ENCODE results near the gene PINLYP. TPM values are rescaled to one million over a fixed set of nuclear protein-coding genes. Genes with fewer than 3 reads are reported as not detected.
A peak's percentile ranks its signal among the peaks of the same experiment; 100 is the strongest.

PINLYP gene
- 6.8 TPM for total RNA-seq

GRCh38 chr19:43575156-43575950 is at the start of gene PINLYP, which contains the start of gene XRCC1:
PINLYP (plus strand) TSS chr19:43575801; CDS start chr19:43577192, 1,391 bp downstream.
XRCC1 (minus strand) TSS chr19:43575527; CDS start chr19:43575458, 69 bp downstream.
- H3K9me3 ChIP-seq (ENCODE audit: control insufficient read depth in 3 of 3, low read length in 3 of 3), result no peaks in the 10 kb centered on the region
- H3K9ac ChIP-seq (ENCODE audit: low read depth in 1 of 3, low read length in 3 of 3), result peak within 1 kb of the TSS; percentile 97 to 99 (median 98)
- peaks cover 0 to 9% (median 0%) of the 10 kb centered on the region in 3 donors for H3K36me3 ChIP-seq (ENCODE audit: control insufficient read depth in 3 of 3, insufficient read depth in 3 of 3, low read length in 3 of 3)
- peak within 1 kb of the TSS; percentile 98 to 99 (median 99) for H3K4me3 ChIP-seq (ENCODE audit: low read length in 3 of 3)
- no peaks in the 10 kb centered on the region for H3K27me3 ChIP-seq (ENCODE audit: control insufficient read depth in 3 of 3, insufficient read depth in 3 of 3, low read length in 3 of 3)
- H3K27ac ChIP-seq (ENCODE audit: low read depth, low read length), result peak within 1 kb of the TSS; percentile 84
- H3K4me1 ChIP-seq (ENCODE audit: control insufficient read depth in 3 of 3, insufficient read depth in 3 of 3, low read length in 3 of 3), result peaks cover 15 to 18% (median 18%) of the 10 kb centered on the region in 3 donors

- Histone ChIP-seq H3K4me3 (ENCODE audit: low read length in 3 of 3) (peak overlapping the region; percentile 90 to 93 (median 91)), H3K27me3 (ENCODE audit: control insufficient read depth in 3 of 3, insufficient read depth in 3 of 3, low read length in 3 of 3) (no peaks in the 10 kb centered on the region), H3K9me3 (ENCODE audit: control insufficient read depth in 3 of 3, low read length in 3 of 3) (no peaks in the 10 kb centered on the region), H3K4me1 (ENCODE audit: control insufficient read depth in 3 of 3, insufficient read depth in 3 of 3, low read length in 3 of 3) (peaks cover 18 to 25% (median 22%) of the 10 kb centered on the region in 3 donors), H3K36me3 (ENCODE audit: control insufficient read depth in 3 of 3, insufficient read depth in 3 of 3, low read length in 3 of 3) (peaks cover 0 to 2% (median 0%) of the 10 kb centered on the region in 3 donors), H3K27ac (ENCODE audit: low read depth, low read length) (peak overlapping the region; percentile 75), H3K9ac (ENCODE audit: low read depth in 1 of 3, low read length in 3 of 3) (peak overlapping the region; percentile 85 to 92 (median 89))
Measured at GRCh38 chr19:43525836-43526771, 49.5 kb upstream of the PINLYP start.

DNA sequence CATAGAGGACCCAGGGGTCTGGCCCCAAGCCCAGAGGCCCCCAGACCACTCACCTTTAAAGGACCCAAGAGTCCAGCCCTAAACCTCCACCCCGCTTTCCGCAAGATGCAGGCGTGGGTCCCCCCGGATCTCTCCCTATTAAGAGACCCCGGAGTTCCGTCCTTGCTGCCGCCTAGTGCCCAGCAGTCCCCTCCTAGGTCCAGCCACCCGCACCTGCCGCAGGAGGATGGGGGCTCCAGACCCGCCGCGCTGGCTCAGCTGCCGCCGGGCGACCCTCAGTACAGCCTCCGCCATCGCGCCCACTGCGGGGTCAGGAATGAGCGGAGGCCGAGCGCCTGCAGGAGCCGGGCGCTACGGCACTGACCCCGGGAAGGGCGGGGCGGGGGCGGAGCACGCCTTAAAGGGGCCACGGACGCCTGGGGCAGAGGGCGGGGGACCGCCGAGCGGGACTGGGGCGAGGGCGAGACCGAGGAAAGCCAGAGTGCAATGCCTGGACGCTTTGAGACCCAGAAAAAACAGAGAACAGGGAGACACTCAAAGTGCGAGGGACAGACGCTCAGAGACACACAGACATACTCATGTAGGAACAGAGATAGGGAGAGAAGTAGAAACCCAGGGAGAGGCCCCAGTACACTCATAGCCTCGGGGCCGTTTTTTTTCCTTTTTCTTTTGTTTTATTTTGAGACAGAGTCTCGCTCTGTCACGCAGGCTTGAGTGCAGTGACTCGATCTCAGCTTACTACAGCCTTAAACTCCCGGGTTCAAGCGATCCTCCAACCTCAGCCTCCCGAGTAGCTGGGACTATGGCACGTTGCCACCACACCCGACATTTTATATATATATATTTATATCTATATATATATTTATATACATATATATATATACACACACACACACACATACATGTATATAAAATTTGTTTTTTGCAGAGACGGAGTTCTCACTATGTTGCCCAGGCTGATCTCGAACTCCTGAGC is 48.4 kb upstream of the PINLYP start, which contains the start of gene ETHE1:
ETHE1 (minus strand) TSS at position 318 of the 976 bp plus-strand sequence; CDS start at position 294, 24 bp downstream.
- peaks cover 0 to 2% (median 0%) of the 10 kb centered on the region in 3 donors for H3K36me3 ChIP-seq (ENCODE audit: control insufficient read depth in 3 of 3, insufficient read depth in 3 of 3, low read length in 3 of 3)
- no peaks in the 10 kb centered on the region for H3K27me3 ChIP-seq (ENCODE audit: control insufficient read depth in 3 of 3, insufficient read depth in 3 of 3, low read length in 3 of 3)
- H3K4me3 ChIP-seq (ENCODE audit: low read length in 3 of 3), result peak within 1 kb of the TSS; percentile 90 to 93 (median 91)
- H3K27ac ChIP-seq (ENCODE audit: low read depth, low read length), result peak within 1 kb of the TSS; percentile 75
- peaks cover 18 to 25% (median 23%) of the 10 kb centered on the region in 3 donors for H3K4me1 ChIP-seq (ENCODE audit: control insufficient read depth in 3 of 3, insufficient read depth in 3 of 3, low read length in 3 of 3)
- H3K9ac ChIP-seq (ENCODE audit: low read depth in 1 of 3, low read length in 3 of 3), result peak within 1 kb of the TSS; percentile 85 to 92 (median 89)
- no peaks in the 10 kb centered on the region for H3K9me3 ChIP-seq (ENCODE audit: control insufficient read depth in 3 of 3, low read length in 3 of 3)

DNA sequence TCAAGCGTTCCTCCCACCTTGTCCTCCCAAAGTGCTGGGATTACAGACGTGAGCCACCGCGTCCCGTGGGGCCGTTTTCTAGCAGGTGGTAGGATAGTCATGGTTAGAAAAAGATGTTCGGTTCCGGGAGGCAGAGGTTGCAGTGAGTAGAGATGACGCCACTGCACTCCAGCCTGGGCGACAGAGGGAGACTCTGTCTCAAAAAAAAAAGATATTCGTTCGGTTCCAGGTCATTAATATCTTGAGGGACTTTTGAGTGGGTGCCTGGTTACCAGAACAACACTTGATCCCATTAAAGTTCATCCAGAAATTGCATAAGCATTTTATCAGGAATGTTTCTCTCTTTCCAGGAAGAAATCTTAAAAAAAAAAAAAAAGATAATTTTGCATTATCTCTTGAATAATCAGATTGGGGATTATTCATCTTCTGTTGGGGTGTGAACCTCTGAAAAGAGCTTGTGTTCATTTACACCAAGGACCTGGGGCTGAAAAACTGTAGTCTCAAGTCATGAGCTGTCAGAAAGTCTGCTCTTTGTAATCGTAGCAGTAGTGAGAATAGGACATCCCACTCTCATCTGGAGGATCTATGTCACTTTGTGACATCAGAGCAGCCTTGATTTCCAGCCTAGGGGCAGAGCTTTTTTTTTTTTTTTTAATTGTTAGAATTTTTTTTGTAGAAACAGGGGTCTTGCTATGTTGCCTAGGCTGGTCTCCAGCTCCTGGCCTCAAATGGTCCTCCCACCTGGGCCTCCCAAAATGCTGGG is 47.6 kb upstream of the PINLYP start:
- Histone ChIP-seq H3K9me3 (ENCODE audit: control insufficient read depth in 3 of 3, low read length in 3 of 3) (no peaks in the 10 kb centered on the region), H3K9ac (ENCODE audit: low read depth in 1 of 3, low read length in 3 of 3) (peak overlapping the region in 2 of 3 donors; percentile 1 to 35), H3K4me3 (ENCODE audit: low read length in 3 of 3) (peak overlapping the region; percentile 42 to 93 (median 91)), H3K27ac (ENCODE audit: low read depth, low read length) (peak overlapping the region; percentile 75), H3K4me1 (ENCODE audit: control insufficient read depth in 3 of 3, insufficient read depth in 3 of 3, low read length in 3 of 3) (peaks cover 24 to 32% (median 31%) of the 10 kb centered on the region in 3 donors), H3K27me3 (ENCODE audit: control insufficient read depth in 3 of 3, insufficient read depth in 3 of 3, low read length in 3 of 3) (no peaks in the 10 kb centered on the region), H3K36me3 (ENCODE audit: control insufficient read depth in 3 of 3, insufficient read depth in 3 of 3, low read length in 3 of 3) (peaks cover 0 to under 1% (median 0%) of the 10 kb centered on the region in 3 donors)

- Histone ChIP-seq H3K27ac (ENCODE audit: low read depth, low read length) (peak overlapping the region; percentile 85), H3K27me3 (ENCODE audit: control insufficient read depth in 3 of 3, insufficient read depth in 3 of 3, low read length in 3 of 3) (no peaks in the 10 kb centered on the region), H3K4me1 (ENCODE audit: control insufficient read depth in 3 of 3, insufficient read depth in 3 of 3, low read length in 3 of 3) (peaks cover 19 to 33% (median 25%) of the 10 kb centered on the region in 3 donors), H3K9ac (ENCODE audit: low read depth in 1 of 3, low read length in 3 of 3) (peak overlapping the region; percentile 60 to 86 (median 86)), H3K36me3 (ENCODE audit: control insufficient read depth in 3 of 3, insufficient read depth in 3 of 3, low read length in 3 of 3) (no peaks in the 10 kb centered on the region), H3K4me3 (ENCODE audit: low read length in 3 of 3) (peak overlapping the region; percentile 91 to 95 (median 92)), H3K9me3 (ENCODE audit: control insufficient read depth in 3 of 3, low read length in 3 of 3) (no peaks in the 10 kb centered on the region)
Measured at GRCh38 chr19:43532571-43532961, 43.0 kb upstream of the PINLYP start.

DNA sequence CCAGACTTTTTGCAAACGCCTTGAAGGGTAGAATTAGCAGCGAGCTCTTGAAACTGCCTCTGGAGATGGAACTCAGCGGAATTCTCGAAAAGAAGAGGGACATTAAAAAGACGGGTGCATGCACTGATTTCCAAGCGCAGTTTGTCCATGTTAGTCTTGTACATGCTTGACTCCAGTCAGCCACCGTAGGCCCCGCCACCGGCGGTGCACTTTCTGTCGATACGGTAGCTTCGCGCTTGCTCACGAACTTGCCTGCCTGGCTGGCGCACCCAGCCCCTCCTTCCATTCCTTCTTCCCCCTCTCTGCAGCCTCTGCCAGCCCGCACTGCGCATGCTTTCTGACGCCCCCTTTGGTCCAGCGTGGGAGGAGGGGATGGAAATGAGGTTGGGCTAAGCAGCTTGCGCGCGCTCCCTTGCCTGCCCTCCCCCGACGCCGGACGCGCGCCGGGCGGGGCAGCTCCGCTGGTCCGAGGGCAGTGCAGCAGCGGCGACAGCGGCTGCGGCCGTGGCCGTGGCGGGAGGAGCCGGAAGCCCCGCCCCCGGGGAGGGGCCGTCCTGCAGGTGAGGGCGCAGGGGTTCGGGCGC is 42.5 kb upstream of the PINLYP start, which contains the start of gene ZNF575:
ZNF575 (plus strand) TSS at position 227 of the 584 bp plus-strand sequence. CDS start 1,235 bp downstream, outside the sequence.
- H3K9ac ChIP-seq (ENCODE audit: low read depth in 1 of 3, low read length in 3 of 3), result peak within 1 kb of the TSS; percentile 60 to 86 (median 86)
- H3K27me3 ChIP-seq (ENCODE audit: control insufficient read depth in 3 of 3, insufficient read depth in 3 of 3, low read length in 3 of 3), result no peaks in the 10 kb centered on the region
- H3K9me3 ChIP-seq (ENCODE audit: control insufficient read depth in 3 of 3, low read length in 3 of 3), result no peaks in the 10 kb centered on the region
- H3K4me1 ChIP-seq (ENCODE audit: control insufficient read depth in 3 of 3, insufficient read depth in 3 of 3, low read length in 3 of 3), result peaks cover 16 to 33% (median 23%) of the 10 kb centered on the region in 3 donors
- H3K4me3 ChIP-seq (ENCODE audit: low read length in 3 of 3), result peak within 1 kb of the TSS; percentile 91 to 95 (median 92)
- peaks cover 0 to under 1% (median 0%) of the 10 kb centered on the region in 3 donors for H3K36me3 ChIP-seq (ENCODE audit: control insufficient read depth in 3 of 3, insufficient read depth in 3 of 3, low read length in 3 of 3)
- H3K27ac ChIP-seq (ENCODE audit: low read depth, low read length), result peak within 1 kb of the TSS; percentile 85

GRCh38 chr19:43533546-43534304 is 41.9 kb upstream of the PINLYP start:
- no peaks in the 10 kb centered on the region for H3K27me3 ChIP-seq (ENCODE audit: control insufficient read depth in 3 of 3, insufficient read depth in 3 of 3, low read length in 3 of 3)
- H3K36me3 ChIP-seq (ENCODE audit: control insufficient read depth in 3 of 3, insufficient read depth in 3 of 3, low read length in 3 of 3), result peaks cover 6% of the 10 kb centered on the region in 3 donors
- peaks cover 0 to 2% (median 0%) of the 10 kb centered on the region in 3 donors for H3K9me3 ChIP-seq (ENCODE audit: control insufficient read depth in 3 of 3, low read length in 3 of 3)
- H3K4me1 ChIP-seq (ENCODE audit: control insufficient read depth in 3 of 3, insufficient read depth in 3 of 3, low read length in 3 of 3), result peaks cover 16 to 33% (median 23%) of the 10 kb centered on the region in 3 donors
- H3K4me3 ChIP-seq (ENCODE audit: low read length in 3 of 3), result peak overlapping the region; percentile 91 to 95 (median 92)
- H3K27ac ChIP-seq (ENCODE audit: low read depth, low read length), result peak overlapping the region; percentile 85
- peak overlapping the region; percentile 60 to 86 (median 86) for H3K9ac ChIP-seq (ENCODE audit: low read depth in 1 of 3, low read length in 3 of 3)
